ENCODE measurements around the gene FAR2.

FAR2 gene

DNA sequence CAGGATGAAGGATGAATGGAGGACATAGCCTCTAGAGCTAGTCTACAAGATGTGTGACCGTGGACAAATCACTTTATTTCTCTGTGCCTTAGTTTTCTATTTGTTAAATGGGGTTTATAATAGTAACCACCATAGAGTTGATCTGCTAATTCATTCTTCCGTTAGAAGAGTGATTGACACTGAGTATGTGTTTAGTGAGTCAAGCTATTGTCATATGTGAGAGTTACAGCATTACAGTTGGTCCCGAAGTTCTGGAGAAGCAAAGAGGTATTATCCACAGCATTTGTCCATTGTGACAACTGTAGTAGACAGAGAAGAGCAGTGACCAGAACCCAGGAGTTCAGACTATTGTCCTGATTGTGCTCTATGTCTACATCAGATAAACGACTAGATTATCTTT, 14.1 kb downstream of the FAR2 start:
- Histone ChIP-seq H3K4me2 (ENCODE audit: low read depth, low read length, poor library complexity, severe bottlenecking) (no peak overlapping the region), H4K20me1 (ENCODE audit: low read depth, low read length) (no peaks in the 10 kb centered on the region), H3K36me3 (ENCODE audit: low read length) (no peaks in the 10 kb centered on the region), H2AFZ (ENCODE audit: low read depth, low read length, severe bottlenecking) (no peak overlapping the region), H3K9me3 (ENCODE audit: insufficient read depth, low read length) (no peaks in the 10 kb centered on the region), H3K79me2 (ENCODE audit: insufficient read depth, low read length) (no peaks in the 10 kb centered on the region), H3K4me3 (ENCODE audit: insufficient read depth, low read length, poor library complexity, severe bottlenecking) (no peak overlapping the region), H3K9ac (ENCODE audit: low read length) (no peak overlapping the region), H3K9me2 (replicated peaks; ENCODE audit: insufficient read depth, low read length) (no peaks in the 10 kb centered on the region; the same call in 1 of the 2 replicates), H3F3A (ENCODE audit: insufficient read depth) (no peaks in the 10 kb centered on the region), H3K27me3 (ENCODE audit: low read length) (no peaks in the 10 kb centered on the region), H3K27ac (ENCODE audit: low read depth, low read length) (no peak overlapping the region)
- no peak for TF ChIP-seq EZH2phosphoT487 (conservative IDR thresholded peaks at IDR 0.05; ENCODE audit: low read length)
- TF ChIP-seq, protein P1, sequence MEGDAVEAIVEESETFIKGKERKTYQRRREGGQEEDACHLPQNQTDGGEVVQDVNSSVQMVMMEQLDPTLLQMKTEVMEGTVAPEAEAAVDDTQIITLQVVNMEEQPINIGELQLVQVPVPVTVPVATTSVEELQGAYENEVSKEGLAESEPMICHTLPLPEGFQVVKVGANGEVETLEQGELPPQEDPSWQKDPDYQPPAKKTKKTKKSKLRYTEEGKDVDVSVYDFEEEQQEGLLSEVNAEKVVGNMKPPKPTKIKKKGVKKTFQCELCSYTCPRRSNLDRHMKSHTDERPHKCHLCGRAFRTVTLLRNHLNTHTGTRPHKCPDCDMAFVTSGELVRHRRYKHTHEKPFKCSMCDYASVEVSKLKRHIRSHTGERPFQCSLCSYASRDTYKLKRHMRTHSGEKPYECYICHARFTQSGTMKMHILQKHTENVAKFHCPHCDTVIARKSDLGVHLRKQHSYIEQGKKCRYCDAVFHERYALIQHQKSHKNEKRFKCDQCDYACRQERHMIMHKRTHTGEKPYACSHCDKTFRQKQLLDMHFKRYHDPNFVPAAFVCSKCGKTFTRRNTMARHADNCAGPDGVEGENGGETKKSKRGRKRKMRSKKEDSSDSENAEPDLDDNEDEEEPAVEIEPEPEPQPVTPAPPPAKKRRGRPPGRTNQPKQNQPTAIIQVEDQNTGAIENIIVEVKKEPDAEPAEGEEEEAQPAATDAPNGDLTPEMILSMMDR (IDR thresholded peaks at IDR 0.05; ENCODE audit: insufficient read depth, low read length, poor library complexity, severe bottlenecking), result no peak

DNA sequence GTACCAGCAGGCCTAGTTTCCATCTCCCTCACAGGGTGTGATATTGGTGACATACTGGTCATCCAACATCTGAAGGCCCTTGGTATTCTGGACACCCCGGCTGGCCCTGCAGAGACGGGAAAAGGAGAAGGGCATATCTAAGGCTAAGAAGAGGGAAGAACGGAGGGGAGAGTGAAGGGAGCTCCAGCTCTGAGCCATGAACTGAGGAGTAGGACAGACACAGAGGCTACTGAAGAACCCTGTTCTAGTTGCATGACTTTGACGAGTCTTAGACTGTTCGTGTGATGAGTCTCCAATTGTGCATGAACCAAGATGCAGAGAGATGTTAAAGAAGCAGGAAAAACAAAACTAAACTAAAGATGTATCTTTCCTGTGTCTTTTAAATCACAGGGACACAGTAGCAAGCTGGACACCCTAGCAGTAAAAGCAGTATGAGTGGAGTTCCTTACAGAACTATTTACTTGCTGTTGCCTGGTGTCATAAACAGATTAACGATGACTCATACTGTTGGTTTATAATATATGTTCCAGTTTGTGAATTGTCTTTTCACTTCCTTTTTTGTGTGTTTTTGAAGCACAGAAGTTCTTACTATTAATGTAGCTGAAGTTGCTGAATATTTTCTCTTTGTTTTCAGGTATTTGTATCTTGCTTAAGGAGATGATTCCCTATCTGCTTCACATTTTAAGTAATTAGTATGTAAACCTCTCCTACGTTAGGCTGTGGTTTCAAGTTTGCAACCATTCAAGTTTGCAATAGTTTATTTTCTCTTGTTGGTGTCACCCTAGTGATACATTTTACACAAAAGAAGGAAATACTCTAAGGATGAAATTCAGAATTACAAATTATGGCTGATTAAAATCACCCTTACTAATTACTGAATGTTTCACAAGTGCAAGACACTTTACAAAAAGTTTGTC, 15.7 kb downstream of the FAR2 start:
- H3K27ac ChIP-seq (ENCODE audit: low read depth, low read length), result no peak overlapping the region
- no peaks in the 10 kb centered on the region for H3K9me3 ChIP-seq (ENCODE audit: insufficient read depth, low read length)
- no peaks in the 10 kb centered on the region for H3K79me2 ChIP-seq (ENCODE audit: insufficient read depth, low read length)
- no peak overlapping the region for H3K4me2 ChIP-seq (ENCODE audit: low read depth, low read length, poor library complexity, severe bottlenecking)
- H3K9me2 ChIP-seq (replicated peaks; ENCODE audit: insufficient read depth, low read length), result no peaks in the 10 kb centered on the region; the same call in 1 of the 2 replicates
- no peaks in the 10 kb centered on the region for H3K36me3 ChIP-seq (ENCODE audit: low read length)
- TF ChIP-seq, protein P1 (IDR thresholded peaks at IDR 0.05; ENCODE audit: insufficient read depth, low read length, poor library complexity, severe bottlenecking), result no peak
- TF ChIP-seq EZH2phosphoT487 (conservative IDR thresholded peaks at IDR 0.05; ENCODE audit: low read length), result no peak
- H3K9ac ChIP-seq (ENCODE audit: low read length), result no peak overlapping the region
- no peaks in the 10 kb centered on the region for H3K27me3 ChIP-seq (ENCODE audit: low read length)
- H2AFZ ChIP-seq (ENCODE audit: low read depth, low read length, severe bottlenecking), result no peak overlapping the region
- no peaks in the 10 kb centered on the region for H3F3A ChIP-seq (ENCODE audit: insufficient read depth)
- H3K4me3 ChIP-seq (ENCODE audit: insufficient read depth, low read length, poor library complexity, severe bottlenecking), result no peak overlapping the region
- H4K20me1 ChIP-seq (ENCODE audit: low read depth, low read length), result no peaks in the 10 kb centered on the region

DNA sequence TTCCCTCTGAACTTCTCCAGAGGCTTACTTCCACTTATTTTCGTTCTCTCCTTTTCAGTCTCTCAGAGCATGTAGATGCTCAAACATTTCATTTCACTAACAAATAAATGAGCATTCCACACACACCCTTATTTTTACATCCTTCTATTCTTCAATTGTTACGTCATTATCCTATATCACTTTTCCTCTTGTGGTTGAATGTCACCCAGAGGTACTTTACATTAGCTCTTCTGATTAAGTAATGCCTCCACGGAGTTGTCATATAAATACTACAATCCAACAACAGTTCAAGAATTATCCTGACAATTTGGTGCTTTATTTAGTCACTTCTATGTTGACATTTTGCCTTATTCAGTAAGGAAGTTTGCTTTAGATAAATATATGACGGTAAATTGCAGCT, 18.4 kb downstream of the FAR2 start:
- no peaks in the 10 kb centered on the region for H4K20me1 ChIP-seq (ENCODE audit: low read depth, low read length)
- no peak overlapping the region for H3K27ac ChIP-seq (ENCODE audit: low read depth, low read length)
- no peaks in the 10 kb centered on the region; the same call in 1 of the 2 replicates for H3K9me2 ChIP-seq (replicated peaks; ENCODE audit: insufficient read depth, low read length)
- no peaks in the 10 kb centered on the region for H3F3A ChIP-seq (ENCODE audit: insufficient read depth)
- no peaks in the 10 kb centered on the region for H3K79me2 ChIP-seq (ENCODE audit: insufficient read depth, low read length)
- H3K27me3 ChIP-seq (ENCODE audit: low read length), result no peaks in the 10 kb centered on the region
- H3K9ac ChIP-seq (ENCODE audit: low read length), result no peak overlapping the region
- H3K36me3 ChIP-seq (ENCODE audit: low read length), result no peaks in the 10 kb centered on the region
- H2AFZ ChIP-seq (ENCODE audit: low read depth, low read length, severe bottlenecking), result no peak overlapping the region
- no peaks in the 10 kb centered on the region for H3K9me3 ChIP-seq (ENCODE audit: insufficient read depth, low read length)
- no peak overlapping the region for H3K4me2 ChIP-seq (ENCODE audit: low read depth, low read length, poor library complexity, severe bottlenecking)
- no peak overlapping the region for H3K4me3 ChIP-seq (ENCODE audit: insufficient read depth, low read length, poor library complexity, severe bottlenecking)
- TF ChIP-seq, protein P1 (IDR thresholded peaks at IDR 0.05; ENCODE audit: insufficient read depth, low read length, poor library complexity, severe bottlenecking), result no peak
- TF ChIP-seq EZH2phosphoT487 (conservative IDR thresholded peaks at IDR 0.05; ENCODE audit: low read length), result no peak

All from SU-DHL-6 (cell line).